Uterus (tissue), 4 donors: Measurements from ENCODE around the gene KCNQ1. TPM values are rescaled to one million over a fixed set of nuclear protein-coding genes. Genes with fewer than 3 reads are reported as not detected.

Experiments used
- DNase-seq, 2 donors: peaks; one replicate each; pipeline ENCODE4 v3.0.0-alpha.2; 2019 to 2020
- H3K27ac ChIP-seq, 2 donors: fragments of 200-600 bp; sonication (generic); 1 replicate in 1 of 2; 2 replicates in 1 of 2; pipeline ENCODE4 v1.5.1; 2016 to 2018
- H3K27me3 ChIP-seq, 2 donors: fragments of 200-600 bp; sonication (generic); one replicate each; pipeline ENCODE4 v1.5.1; 2018 to 2019; ENCODE audit warnings: control low read depth in 1 of 2
- H3K36me3 ChIP-seq, 2 donors: fragments of 200-600 bp; sonication (generic); one replicate each; pipeline ENCODE4 v1.5.1; 2019; ENCODE audit warnings: control low read depth in 1 of 2
- H3K4me1 ChIP-seq, 2 donors: fragments of 200-600 bp; sonication (generic); one replicate each; pipeline ENCODE4 v1.5.1; 2018 to 2019; ENCODE audit warnings: control low read depth in 1 of 2
- H3K4me3 ChIP-seq, 2 donors: fragments of 200-600 bp; sonication (generic); 1 replicate in 1 of 2; 2 replicates in 1 of 2; pipeline ENCODE4 v1.5.1; 2018 to 2019; ENCODE audit warnings: mild to moderate bottlenecking in 1 of 2
- H3K9me3 ChIP-seq, 2 donors: fragments of 200-600 bp; sonication (generic); one replicate each; pipeline ENCODE4 v1.5.1; 2019; ENCODE audit warnings: control low read depth in 1 of 2
- CTCF ChIP-seq, 4 experiments: fragments of 200-600 bp in 2 of 4; fragments of 450-650 bp in 2 of 4; sonication (generic) in 2 of 4; IDR thresholded peaks; one replicate each; pipeline ENCODE4 v1.5.1; 2016 to 2019; ENCODE audit warnings: antibody characterized with exemption in 4 of 4, mild to moderate bottlenecking in 2 of 4, moderate library complexity in 1 of 4
- POLR2A ChIP-seq, 2 donors: fragments of 450-650 bp; IDR thresholded peaks; one replicate each; pipeline ENCODE4 v1.6.1; 2016; ENCODE audit warnings: antibody characterized with exemption in 2 of 2, mild to moderate bottlenecking in 1 of 2, moderate library complexity in 1 of 2
- intact Hi-C: fragments of 100-400 bp; cut with DNase I; formaldehyde crosslinking; loops from one replicate; pipeline ENCODE4 v1.15.1; 2023; ENCODE audit warnings: low total_unique reads
- total RNA-seq, 4 donors: library from RNA; depleted of rRNA in 3 of 4; stranded (reverse); fragments of >200 nt in 3 of 4; gene quantifications; one replicate each; pipeline versions ENCODE4 v1.1.0 to v1.2.4, GENCODE V29; 2014 to 2023
- donor health status: DM: yes; HTN: yes; CAD: no.

Gene KCNQ1
- total RNA-seq, 4 donors from 2014 or later = 2.6 to 10.4 (median 5.4) TPM

DNA sequence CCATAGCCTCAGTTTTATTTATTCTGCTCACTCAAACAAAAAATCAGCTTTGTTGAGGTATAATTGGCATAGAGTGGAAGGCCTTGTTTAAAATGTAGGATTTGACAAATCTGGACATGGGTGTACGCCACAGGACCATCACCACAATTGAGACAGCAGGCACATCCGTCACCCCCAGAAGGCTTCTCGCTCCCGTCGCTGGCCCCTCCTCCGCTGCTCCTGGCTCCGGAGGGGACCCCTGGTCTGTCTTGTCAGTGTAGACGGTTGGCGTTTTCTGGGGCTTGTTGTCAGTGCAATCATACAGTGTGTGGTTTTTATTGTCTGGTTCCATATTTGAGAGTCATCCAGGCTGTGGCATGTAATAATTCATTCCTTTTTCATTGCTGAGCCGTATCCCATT is 97.6 kb downstream of the KCNQ1 start:
- no peaks in the 10 kb centered on the region for H3K36me3 ChIP-seq
- H3K4me1 ChIP-seq = no peaks in the 10 kb centered on the region
- intact Hi-C loops = no loop called here
- TF ChIP-seq CTCF (IDR thresholded peaks at IDR 0.05) = no peak
- TF ChIP-seq POLR2A (IDR thresholded peaks at IDR 0.05) = no peak
- no peak for DNase-seq
- H3K27ac ChIP-seq = no peak overlapping the region
- no peaks in the 10 kb centered on the region for H3K27me3 ChIP-seq
- H3K4me3 ChIP-seq = no peak overlapping the region
- H3K9me3 ChIP-seq = no peaks in the 10 kb centered on the region

- TF ChIP-seq CTCF (IDR thresholded peaks at IDR 0.05) (no peak), POLR2A (IDR thresholded peaks at IDR 0.05) (no peak)
- DNase-seq = no peak
- Histone ChIP-seq H3K36me3 (no peaks in the 10 kb centered on the region), H3K4me1 (no peaks in the 10 kb centered on the region), H3K4me3 (no peak overlapping the region), H3K9me3 (no peaks in the 10 kb centered on the region), H3K27ac (no peak overlapping the region), H3K27me3 (no peaks in the 10 kb centered on the region)
- intact Hi-C loops = no loop called here
These were observed 103.0 kb downstream of the KCNQ1 start for GRCh38 chr11:2547806-2548205.

DNA sequence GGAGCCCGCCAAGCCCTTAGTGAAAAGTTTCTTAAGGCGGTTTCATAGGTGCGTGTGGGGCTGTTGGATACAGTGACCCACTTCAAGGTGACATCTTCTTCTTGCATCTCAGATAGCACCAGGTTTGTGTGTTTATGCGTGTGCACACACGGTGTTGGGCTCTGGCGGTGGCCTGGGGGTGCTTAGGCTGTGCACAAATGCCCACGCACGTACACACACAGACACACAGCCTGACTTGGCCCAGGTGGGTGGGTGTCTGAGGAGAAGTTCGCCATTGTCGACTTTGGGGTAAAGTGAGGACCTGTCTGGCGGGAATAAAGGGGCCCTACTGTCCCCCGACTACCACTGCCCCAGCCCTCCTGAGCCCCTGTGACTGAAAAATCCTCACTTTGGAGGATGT is 103.8 kb downstream of the KCNQ1 start:
- Histone ChIP-seq H3K27ac (no peak overlapping the region), H3K36me3 (no peaks in the 10 kb centered on the region), H3K27me3 (no peaks in the 10 kb centered on the region), H3K9me3 (no peaks in the 10 kb centered on the region), H3K4me1 (no peaks in the 10 kb centered on the region), H3K4me3 (no peak overlapping the region)
- no peak for TF ChIP-seq POLR2A (IDR thresholded peaks at IDR 0.05)
- TF ChIP-seq CTCF (IDR thresholded peaks at IDR 0.05) = no peak
- no peak for DNase-seq
- intact Hi-C loops = no loop called here

GRCh38 chr11:2549080-2549479 is 104.3 kb downstream of the KCNQ1 start:
- no peak for TF ChIP-seq POLR2A (IDR thresholded peaks at IDR 0.05)
- TF ChIP-seq CTCF (IDR thresholded peaks at IDR 0.05) = no peak
- no peak for DNase-seq
- intact Hi-C loops = no loop called here
- Histone ChIP-seq H3K36me3 (no peaks in the 10 kb centered on the region), H3K4me3 (no peak overlapping the region), H3K27ac (no peak overlapping the region), H3K9me3 (no peaks in the 10 kb centered on the region), H3K4me1 (no peaks in the 10 kb centered on the region), H3K27me3 (no peaks in the 10 kb centered on the region)

- H3K4me1 ChIP-seq = no peaks in the 10 kb centered on the region
- H3K9me3 ChIP-seq = no peaks in the 10 kb centered on the region
- H3K4me3 ChIP-seq = no peak overlapping the region
- no peak for DNase-seq
- H3K36me3 ChIP-seq = no peaks in the 10 kb centered on the region
- TF ChIP-seq CTCF (IDR thresholded peaks at IDR 0.05) = no peak
- TF ChIP-seq POLR2A (IDR thresholded peaks at IDR 0.05) = no peak
- no peaks in the 10 kb centered on the region for H3K27me3 ChIP-seq
- H3K27ac ChIP-seq = no peak overlapping the region
- intact Hi-C loops = no loop called here
These were observed 104.7 kb downstream of the KCNQ1 start for GRCh38 chr11:2549491-2549875.
